ENCODE measurements around the gene ZBTB8B. TPM values are rescaled to one million over a fixed set of nuclear protein-coding genes. Genes with fewer than 3 reads are reported as not detected.

Gene ZBTB8B
- total RNA-seq, 4 donors from 2014 or later = under 0.01 to 0.06 (median 0.03) TPM

DNA sequence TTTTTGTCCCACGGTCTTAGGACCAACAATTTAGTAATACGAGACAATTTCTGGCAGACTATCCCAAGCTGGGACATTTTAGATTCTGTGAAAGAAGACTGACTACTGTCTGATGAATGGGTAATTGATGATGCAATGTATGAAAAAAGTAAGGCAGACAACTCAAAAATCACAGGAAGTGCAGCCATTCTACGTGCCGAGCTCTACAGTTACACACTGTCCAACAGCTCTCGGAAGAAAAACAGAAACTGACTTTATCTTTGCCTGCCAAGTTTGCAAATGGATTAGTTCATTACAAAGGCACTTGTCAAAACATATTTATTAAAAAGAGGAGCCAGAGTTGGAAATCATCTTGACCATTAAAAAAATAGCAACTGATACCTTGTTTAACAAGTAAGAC is 31.3 kb downstream of the ZBTB8B start:
- Histone ChIP-seq H3K9me3 (no peaks in the 10 kb centered on the region), H3K27ac (replicated peaks in 1 of 4) (peak overlapping the region; percentile 8 to 53 (median 45)), H3K27me3 (no peaks in the 10 kb centered on the region), H3K4me1 (peaks cover 3 to 39% (median 34%) of the 10 kb centered on the region in 4 donors), H3K36me3 (no peaks in the 10 kb centered on the region), H3K4me3 (peak overlapping the region in 3 of 4 donors; percentile 6 to 25 (median 13))
- 16% methylated on average over 5 of the region's 5 CpGs for WGBS
- TF ChIP-seq, protein P1, sequence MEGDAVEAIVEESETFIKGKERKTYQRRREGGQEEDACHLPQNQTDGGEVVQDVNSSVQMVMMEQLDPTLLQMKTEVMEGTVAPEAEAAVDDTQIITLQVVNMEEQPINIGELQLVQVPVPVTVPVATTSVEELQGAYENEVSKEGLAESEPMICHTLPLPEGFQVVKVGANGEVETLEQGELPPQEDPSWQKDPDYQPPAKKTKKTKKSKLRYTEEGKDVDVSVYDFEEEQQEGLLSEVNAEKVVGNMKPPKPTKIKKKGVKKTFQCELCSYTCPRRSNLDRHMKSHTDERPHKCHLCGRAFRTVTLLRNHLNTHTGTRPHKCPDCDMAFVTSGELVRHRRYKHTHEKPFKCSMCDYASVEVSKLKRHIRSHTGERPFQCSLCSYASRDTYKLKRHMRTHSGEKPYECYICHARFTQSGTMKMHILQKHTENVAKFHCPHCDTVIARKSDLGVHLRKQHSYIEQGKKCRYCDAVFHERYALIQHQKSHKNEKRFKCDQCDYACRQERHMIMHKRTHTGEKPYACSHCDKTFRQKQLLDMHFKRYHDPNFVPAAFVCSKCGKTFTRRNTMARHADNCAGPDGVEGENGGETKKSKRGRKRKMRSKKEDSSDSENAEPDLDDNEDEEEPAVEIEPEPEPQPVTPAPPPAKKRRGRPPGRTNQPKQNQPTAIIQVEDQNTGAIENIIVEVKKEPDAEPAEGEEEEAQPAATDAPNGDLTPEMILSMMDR (IDR thresholded peaks at IDR 0.05) = no peak
- TF ChIP-seq POLR2A (IDR thresholded peaks at IDR 0.05; ENCODE audit: low read depth) = no peak
- TF ChIP-seq EP300 (IDR thresholded peaks at IDR 0.05) = no peak
- peak; percentile 26 to 58 for TF ChIP-seq POLR2AphosphoS5 (IDR thresholded peaks at IDR 0.05)
- intact Hi-C loops (cut with DNase I) = no loop called here
- no peak for DNase-seq (ENCODE audit: extremely low spot score)

DNA sequence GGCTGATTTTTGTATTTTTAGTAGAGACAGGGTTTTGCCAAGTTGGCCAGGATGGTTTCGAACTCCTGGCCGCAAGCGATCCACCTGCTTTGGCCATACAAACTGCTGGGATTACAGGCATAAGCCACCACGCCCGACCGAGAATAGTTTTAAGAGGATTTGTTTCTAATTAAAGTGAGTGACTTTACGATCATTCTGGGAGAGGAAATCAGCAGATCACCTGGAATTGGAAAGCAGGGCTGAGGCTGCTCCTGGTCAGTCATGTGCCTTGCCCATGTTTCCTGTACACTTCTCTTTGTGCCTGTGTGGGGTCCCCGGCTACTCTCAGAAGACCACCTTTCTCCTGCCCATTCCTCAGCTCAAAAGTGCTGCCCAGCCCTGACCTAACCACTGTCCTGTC is 33.9 kb downstream of the ZBTB8B start:
- no peaks in the 10 kb centered on the region for H3K36me3 ChIP-seq
- H3K4me1 ChIP-seq = peaks cover 21 to 62% (median 56%) of the 10 kb centered on the region in 4 donors
- no peak overlapping the region for H3K4me3 ChIP-seq
- 91% methylated on average over 8 of the region's 8 CpGs for WGBS
- H3K9me3 ChIP-seq = no peaks in the 10 kb centered on the region
- intact Hi-C loops (cut with DNase I) = no loop called here
- no peak for DNase-seq (ENCODE audit: extremely low spot score)
- TF ChIP-seq EP300 (IDR thresholded peaks at IDR 0.05) = no peak
- TF ChIP-seq POLR2AphosphoS5 (IDR thresholded peaks at IDR 0.05) = no peak
- TF ChIP-seq, protein P1 (IDR thresholded peaks at IDR 0.05) = no peak
- no peak for TF ChIP-seq POLR2A (IDR thresholded peaks at IDR 0.05; ENCODE audit: low read depth)
- H3K27ac ChIP-seq (replicated peaks in 1 of 4) = peak overlapping the region in 3 of 4 donors; percentile 3 to 99 (median 92)
- no peaks in the 10 kb centered on the region for H3K27me3 ChIP-seq

DNA sequence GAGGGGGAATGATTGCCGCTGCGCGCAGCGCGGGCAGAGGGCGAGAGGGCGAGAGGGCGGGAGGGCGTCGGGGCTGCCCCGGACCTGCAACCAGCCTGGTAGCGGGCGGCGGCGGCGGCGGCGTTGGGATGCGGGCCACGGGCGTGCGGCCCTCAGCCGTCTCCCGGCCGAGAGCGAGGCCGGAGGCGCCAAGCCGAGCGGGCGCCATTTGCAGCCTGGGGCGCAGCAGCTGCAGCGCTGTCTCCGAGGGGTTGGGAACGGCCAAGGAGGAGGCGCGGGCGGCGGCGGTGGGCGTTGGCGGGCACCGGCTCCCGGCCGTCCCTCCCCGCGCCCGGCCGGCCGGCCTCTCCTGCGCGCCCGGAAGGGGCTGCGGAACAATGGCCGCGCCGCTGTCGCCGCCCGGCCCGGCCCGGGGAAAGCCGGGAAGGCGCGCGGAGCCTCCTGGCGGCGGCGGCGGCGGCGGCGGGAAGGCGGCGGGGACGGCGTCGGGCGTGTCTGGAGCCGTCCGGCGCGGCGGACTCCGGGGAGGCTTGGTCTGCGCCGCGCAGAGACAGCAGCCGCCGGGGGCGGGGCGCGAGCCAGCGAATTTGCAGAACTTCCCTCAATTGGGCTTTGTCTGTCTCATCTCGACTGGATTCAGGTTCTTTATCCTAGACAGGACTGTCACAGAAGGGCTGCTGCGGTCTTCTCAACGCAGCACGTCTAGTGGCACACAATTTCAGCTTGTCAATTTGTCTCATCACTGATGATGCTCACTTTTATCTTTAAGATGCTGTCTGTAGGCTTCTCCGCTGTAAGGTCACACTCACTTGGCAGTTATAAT is 35.7 kb downstream of the ZBTB8B start:
- intact Hi-C loops (cut with DNase I) = no loop called here
- peak overlapping the region; percentile 65 to 93 (median 88) for H3K4me3 ChIP-seq
- peak overlapping the region; percentile 92 to 99 (median 98) for H3K27ac ChIP-seq (replicated peaks in 1 of 4)
- no peaks in the 10 kb centered on the region for H3K9me3 ChIP-seq
- H3K4me1 ChIP-seq = peaks cover 21 to 57% (median 51%) of the 10 kb centered on the region in 4 donors
- WGBS = 3% methylated on average over 35 of the region's 99 CpGs
- no peaks in the 10 kb centered on the region for H3K36me3 ChIP-seq
- TF ChIP-seq POLR2A (IDR thresholded peaks at IDR 0.05; ENCODE audit: low read depth) = no peak
- no peak for TF ChIP-seq EP300 (IDR thresholded peaks at IDR 0.05)
- TF ChIP-seq POLR2AphosphoS5 (IDR thresholded peaks at IDR 0.05) = peak; percentile 29 to 48
- TF ChIP-seq, protein P1 (IDR thresholded peaks at IDR 0.05) = peak in 1 of 3 experiments; percentile 40
- DNase-seq (ENCODE audit: extremely low spot score) = no peak
- no peaks in the 10 kb centered on the region for H3K27me3 ChIP-seq

DNA sequence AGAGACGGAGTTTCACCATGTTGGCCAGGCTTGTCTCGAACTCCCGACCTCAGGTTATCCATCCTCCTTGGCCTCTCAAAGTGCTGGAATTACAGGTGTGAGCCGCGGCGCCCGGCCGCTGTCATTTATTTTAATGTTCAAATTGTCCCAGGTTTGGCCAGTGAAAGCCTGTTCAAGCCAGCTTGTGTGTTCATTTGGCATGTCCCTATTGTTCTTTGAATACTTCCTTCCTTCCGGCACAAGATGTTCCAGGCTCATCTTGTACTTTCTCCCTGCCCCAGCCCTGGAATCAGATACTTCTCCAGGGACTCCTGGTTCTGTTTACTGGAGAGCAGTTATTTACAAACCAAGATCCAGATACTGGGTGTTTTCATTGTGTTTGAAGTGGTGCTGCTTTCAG is 37.0 kb downstream of the ZBTB8B start:
- H3K36me3 ChIP-seq = no peaks in the 10 kb centered on the region
- TF ChIP-seq, protein P1 (IDR thresholded peaks at IDR 0.05) = no peak
- peak; percentile 88 for TF ChIP-seq EP300 (IDR thresholded peaks at IDR 0.05)
- peak; percentile 87 to 88 for TF ChIP-seq POLR2AphosphoS5 (IDR thresholded peaks at IDR 0.05)
- no peak for TF ChIP-seq POLR2A (IDR thresholded peaks at IDR 0.05; ENCODE audit: low read depth)
- H3K27ac ChIP-seq (replicated peaks in 1 of 4) = peak overlapping the region; percentile 92 to 99 (median 98)
- H3K9me3 ChIP-seq = no peaks in the 10 kb centered on the region
- DNase-seq (ENCODE audit: extremely low spot score) = no peak
- intact Hi-C loops (cut with DNase I) = no loop called here
- H3K27me3 ChIP-seq = no peaks in the 10 kb centered on the region
- 84% methylated on average over 9 of the region's 9 CpGs for WGBS
- no peak overlapping the region for H3K4me3 ChIP-seq
- peaks cover 21 to 45% (median 39%) of the 10 kb centered on the region in 4 donors for H3K4me1 ChIP-seq
